ENCODE results near the gene FOXR1.

FOXR1 gene

GRCh38 chr11:118924591-118925585 is 46.7 kb upstream of the FOXR1 start:
- POLR2A ChIA-PET, result interaction anchor here (0.9 to 1.6 kb wide), 4 partner anchors 30 to 135 kb away, joined by 3 to 10 read pairs (median 7); partner anchors contain the start of genes CENATAC and DDX6
- no peak for DNase-seq (ENCODE audit: low read depth, low spot score)
- peak overlapping the region; percentile 100 for H3K4me3 ChIP-seq (ENCODE audit: low read depth, low read length)
- CTCF ChIA-PET, result interaction anchor here (0.9 to 10.4 kb wide), 9 partner anchors 9 to 162 kb away, joined by 3 to 108 read pairs (median 3); partner anchors contain the start of gene DDX6
- no peak for TF ChIP-seq CTCF (IDR thresholded peaks at IDR 0.05; ENCODE audit: insufficient read depth, low read length, missing control alignments)

- no peak for TF ChIP-seq CTCF (IDR thresholded peaks at IDR 0.05; ENCODE audit: insufficient read depth, low read length, missing control alignments)
- H3K4me3 ChIP-seq (ENCODE audit: low read depth, low read length), result peak overlapping the region; percentile 72
- ChIA-PET CTCF (interaction anchor here (0.6 to 10.4 kb wide), 22 partner anchors 9 to 267 kb away, joined by 3 to 108 read pairs (median 4); partner anchors contain the start of genes CENATAC and DDX6), POLR2A (interaction anchor here (0.6 to 3.5 kb wide), 6 partner anchors 15 to 137 kb away, joined by 3 to 43 read pairs (median 3); partner anchors contain the start of gene DDX6)
- DNase-seq (ENCODE audit: low read depth, low spot score), result no peak
Measured at GRCh38 chr11:118927554-118928100, 43.9 kb upstream of the FOXR1 start.

GRCh38 chr11:118928101-118928869 is 43.3 kb upstream of the FOXR1 start:
- ChIA-PET POLR2A (interaction anchor here (0.6 to 3.5 kb wide), 7 partner anchors 15 to 138 kb away, joined by 3 to 43 read pairs (median 3); partner anchors contain the start of gene DDX6), CTCF (interaction anchor here (0.6 to 10.4 kb wide), 26 partner anchors 8 to 268 kb away, joined by 3 to 108 read pairs (median 4); partner anchors contain the start of genes CENATAC and DDX6)
- no peak for DNase-seq (ENCODE audit: low read depth, low spot score)

GRCh38 chr11:118928870-118929500 is 42.6 kb upstream of the FOXR1 start:
- ChIA-PET CTCF (interaction anchor here (0.9 to 10.4 kb wide), 20 partner anchors 8 to 268 kb away, joined by 3 to 108 read pairs (median 6); partner anchors contain the start of genes CENATAC and DDX6), POLR2A (interaction anchor here (0.6 to 3.5 kb wide), 6 partner anchors 16 to 173 kb away, joined by 3 to 43 read pairs (median 4); partner anchors contain the start of genes DDX6 and DPAGT1)
- DNase-seq (ENCODE audit: low read depth, low spot score), result no peak
- TF ChIP-seq CTCF (IDR thresholded peaks at IDR 0.05; ENCODE audit: insufficient read depth, low read length, missing control alignments), result no peak
- peak overlapping the region; percentile 72 for H3K4me3 ChIP-seq (ENCODE audit: low read depth, low read length)

More at GRCh38 chr11:118928101-118928869, 43.3 kb upstream of the FOXR1 start:
- peak overlapping the region; percentile 72 for H3K4me3 ChIP-seq (ENCODE audit: low read depth, low read length)
- TF ChIP-seq CTCF (IDR thresholded peaks at IDR 0.05; ENCODE audit: insufficient read depth, low read length, missing control alignments), result peak; percentile 89

- POLR2A ChIA-PET, result interaction anchor here (0.6 to 3.5 kb wide), 5 partner anchors 17 to 172 kb away, joined by 3 to 43 read pairs (median 5); partner anchors contain the start of genes DDX6 and DPAGT1
- no peak for DNase-seq (ENCODE audit: low read depth, low spot score)
Measured at GRCh38 chr11:118929501-118930093, 42.0 kb upstream of the FOXR1 start.

More at GRCh38 chr11:118929501-118930093, 42.0 kb upstream of the FOXR1 start:
- no peak for TF ChIP-seq CTCF (IDR thresholded peaks at IDR 0.05; ENCODE audit: insufficient read depth, low read length, missing control alignments)
- H3K4me3 ChIP-seq (ENCODE audit: low read depth, low read length), result peak overlapping the region; percentile 72
- CTCF ChIA-PET, result interaction anchor here (0.7 to 10.4 kb wide), 22 partner anchors 10 to 311 kb away, joined by 3 to 108 read pairs (median 6); partner anchors contain the start of genes DDX6 and UPK2

All from AG04449 (cell line).